ENCODE results near the gene STARD3NL.

Gene STARD3NL

GRCh38 chr7:38186593-38187314 is 8.7 kb downstream of the STARD3NL start:
- Histone ChIP-seq H3K9ac (ENCODE audit: low read length) (no peak overlapping the region), H3K4me3 (ENCODE audit: low read length) (no peak overlapping the region), H3K9me3 (ENCODE audit: control insufficient read depth, low read length) (no peaks in the 10 kb centered on the region), H3K36me3 (ENCODE audit: control insufficient read depth, insufficient read depth, low read length) (no peaks in the 10 kb centered on the region), H3K27me3 (ENCODE audit: control insufficient read depth, insufficient read depth, low read length) (no peaks in the 10 kb centered on the region), H3K4me1 (ENCODE audit: control insufficient read depth, insufficient read depth, low read length) (no peaks in the 10 kb centered on the region)

- no peak overlapping the region for H3K4me3 ChIP-seq (ENCODE audit: low read length)
- H3K36me3 ChIP-seq (ENCODE audit: control insufficient read depth, insufficient read depth, low read length), result no peaks in the 10 kb centered on the region
- H3K9ac ChIP-seq (ENCODE audit: low read length), result no peak overlapping the region
- H3K4me1 ChIP-seq (ENCODE audit: control insufficient read depth, insufficient read depth, low read length), result no peaks in the 10 kb centered on the region
- no peaks in the 10 kb centered on the region for H3K27me3 ChIP-seq (ENCODE audit: control insufficient read depth, insufficient read depth, low read length)
- no peaks in the 10 kb centered on the region for H3K9me3 ChIP-seq (ENCODE audit: control insufficient read depth, low read length)
These were observed 9.9 kb downstream of the STARD3NL start for GRCh38 chr7:38187794-38188440.

GRCh38 chr7:38189231-38189938 is 11.3 kb downstream of the STARD3NL start:
- Histone ChIP-seq H3K4me3 (ENCODE audit: low read length) (no peak overlapping the region), H3K36me3 (ENCODE audit: control insufficient read depth, insufficient read depth, low read length) (no peaks in the 10 kb centered on the region), H3K9ac (ENCODE audit: low read length) (no peak overlapping the region), H3K27me3 (ENCODE audit: control insufficient read depth, insufficient read depth, low read length) (no peaks in the 10 kb centered on the region), H3K4me1 (ENCODE audit: control insufficient read depth, insufficient read depth, low read length) (no peaks in the 10 kb centered on the region), H3K9me3 (ENCODE audit: control insufficient read depth, low read length) (no peaks in the 10 kb centered on the region)

DNA sequence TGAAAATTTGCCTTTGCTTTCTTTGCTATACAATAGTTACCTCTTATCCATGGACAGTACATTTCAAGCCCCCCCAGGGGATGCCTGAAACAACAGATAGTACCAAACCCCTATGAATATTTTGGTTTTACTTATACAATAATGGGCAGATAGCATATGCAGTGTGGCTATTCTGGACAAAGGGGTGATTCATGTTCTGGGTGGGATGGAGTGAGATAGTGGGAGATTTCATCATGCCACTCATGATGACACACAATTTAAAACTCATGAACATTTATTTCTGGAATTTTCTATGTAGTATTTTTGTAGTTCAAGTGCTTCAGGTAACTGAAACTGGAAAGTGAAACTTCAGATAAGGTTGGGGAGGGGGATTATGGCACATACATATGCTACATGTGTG is 12.0 kb downstream of the STARD3NL start:
- no peaks in the 10 kb centered on the region for H3K36me3 ChIP-seq (ENCODE audit: control insufficient read depth, insufficient read depth, low read length)
- H3K27me3 ChIP-seq (ENCODE audit: control insufficient read depth, insufficient read depth, low read length), result no peaks in the 10 kb centered on the region
- no peaks in the 10 kb centered on the region for H3K9me3 ChIP-seq (ENCODE audit: control insufficient read depth, low read length)
- no peaks in the 10 kb centered on the region for H3K4me1 ChIP-seq (ENCODE audit: control insufficient read depth, insufficient read depth, low read length)
- H3K9ac ChIP-seq (ENCODE audit: low read length), result no peak overlapping the region
- H3K4me3 ChIP-seq (ENCODE audit: low read length), result no peak overlapping the region

- no peaks in the 10 kb centered on the region for H3K9me3 ChIP-seq (ENCODE audit: control insufficient read depth, low read length)
- H3K4me1 ChIP-seq (ENCODE audit: control insufficient read depth, insufficient read depth, low read length), result no peaks in the 10 kb centered on the region
- no peaks in the 10 kb centered on the region for H3K36me3 ChIP-seq (ENCODE audit: control insufficient read depth, insufficient read depth, low read length)
- H3K4me3 ChIP-seq (ENCODE audit: low read length), result no peak overlapping the region
- H3K9ac ChIP-seq (ENCODE audit: low read length), result no peak overlapping the region
- H3K27me3 ChIP-seq (ENCODE audit: control insufficient read depth, insufficient read depth, low read length), result no peaks in the 10 kb centered on the region
These were observed 13.7 kb downstream of the STARD3NL start for GRCh38 chr7:38191791-38192190.

DNA sequence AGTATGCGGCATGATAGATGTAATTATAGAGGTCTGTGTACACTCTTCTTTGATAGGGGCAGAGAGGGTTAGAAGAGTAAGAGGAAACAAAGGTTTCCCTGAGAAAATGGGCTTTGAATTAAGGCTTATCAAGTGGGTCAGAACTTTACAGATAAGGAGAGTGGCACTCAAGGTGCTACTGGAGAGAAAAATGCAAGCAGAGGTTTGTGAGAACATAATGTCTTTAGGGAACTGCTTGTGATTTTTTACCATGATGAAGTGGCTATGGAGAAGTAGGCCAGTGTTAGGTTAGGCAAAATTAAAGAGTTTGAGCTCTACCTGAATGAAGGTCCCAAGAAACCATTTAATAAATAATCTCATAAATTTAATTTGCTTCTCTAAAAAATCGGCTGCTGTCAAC is 14.3 kb downstream of the STARD3NL start:
- H3K36me3 ChIP-seq (ENCODE audit: control insufficient read depth, insufficient read depth, low read length), result no peaks in the 10 kb centered on the region
- no peak overlapping the region for H3K9ac ChIP-seq (ENCODE audit: low read length)
- no peaks in the 10 kb centered on the region for H3K27me3 ChIP-seq (ENCODE audit: control insufficient read depth, insufficient read depth, low read length)
- no peak overlapping the region for H3K4me3 ChIP-seq (ENCODE audit: low read length)
- peaks cover 5% of the 10 kb centered on the region for H3K4me1 ChIP-seq (ENCODE audit: control insufficient read depth, insufficient read depth, low read length)
- no peaks in the 10 kb centered on the region for H3K9me3 ChIP-seq (ENCODE audit: control insufficient read depth, low read length)

- no peaks in the 10 kb centered on the region for H3K36me3 ChIP-seq (ENCODE audit: control insufficient read depth, insufficient read depth, low read length)
- H3K9me3 ChIP-seq (ENCODE audit: control insufficient read depth, low read length), result no peaks in the 10 kb centered on the region
- H3K27me3 ChIP-seq (ENCODE audit: control insufficient read depth, insufficient read depth, low read length), result no peaks in the 10 kb centered on the region
- no peak overlapping the region for H3K4me3 ChIP-seq (ENCODE audit: low read length)
- peaks cover 7% of the 10 kb centered on the region for H3K4me1 ChIP-seq (ENCODE audit: control insufficient read depth, insufficient read depth, low read length)
- no peak overlapping the region for H3K9ac ChIP-seq (ENCODE audit: low read length)
These were observed 18.0 kb downstream of the STARD3NL start for GRCh38 chr7:38195804-38196595.

- Histone ChIP-seq H3K9me3 (ENCODE audit: control insufficient read depth, low read length) (no peaks in the 10 kb centered on the region), H3K9ac (ENCODE audit: low read length) (no peak overlapping the region), H3K4me1 (ENCODE audit: control insufficient read depth, insufficient read depth, low read length) (peaks cover 7% of the 10 kb centered on the region), H3K36me3 (ENCODE audit: control insufficient read depth, insufficient read depth, low read length) (no peaks in the 10 kb centered on the region), H3K27me3 (ENCODE audit: control insufficient read depth, insufficient read depth, low read length) (no peaks in the 10 kb centered on the region), H3K4me3 (ENCODE audit: low read length) (no peak overlapping the region)
These were observed 20.3 kb downstream of the STARD3NL start for GRCh38 chr7:38198366-38198765.

- Histone ChIP-seq H3K36me3 (ENCODE audit: control insufficient read depth, insufficient read depth, low read length) (no peaks in the 10 kb centered on the region), H3K27me3 (ENCODE audit: control insufficient read depth, insufficient read depth, low read length) (no peaks in the 10 kb centered on the region), H3K9ac (ENCODE audit: low read length) (no peak overlapping the region), H3K4me3 (ENCODE audit: low read length) (no peak overlapping the region), H3K4me1 (ENCODE audit: control insufficient read depth, insufficient read depth, low read length) (peaks cover 7% of the 10 kb centered on the region), H3K9me3 (ENCODE audit: control insufficient read depth, low read length) (no peaks in the 10 kb centered on the region)
These were observed 21.1 kb downstream of the STARD3NL start for GRCh38 chr7:38199154-38199553.

- Histone ChIP-seq H3K9me3 (ENCODE audit: control insufficient read depth, low read length) (no peaks in the 10 kb centered on the region), H3K4me1 (ENCODE audit: control insufficient read depth, insufficient read depth, low read length) (peaks cover 7% of the 10 kb centered on the region), H3K27me3 (ENCODE audit: control insufficient read depth, insufficient read depth, low read length) (no peaks in the 10 kb centered on the region), H3K4me3 (ENCODE audit: low read length) (no peak overlapping the region), H3K9ac (ENCODE audit: low read length) (no peak overlapping the region), H3K36me3 (ENCODE audit: control insufficient read depth, insufficient read depth, low read length) (no peaks in the 10 kb centered on the region)
These were observed 21.7 kb downstream of the STARD3NL start for GRCh38 chr7:38199782-38200181.

DNA sequence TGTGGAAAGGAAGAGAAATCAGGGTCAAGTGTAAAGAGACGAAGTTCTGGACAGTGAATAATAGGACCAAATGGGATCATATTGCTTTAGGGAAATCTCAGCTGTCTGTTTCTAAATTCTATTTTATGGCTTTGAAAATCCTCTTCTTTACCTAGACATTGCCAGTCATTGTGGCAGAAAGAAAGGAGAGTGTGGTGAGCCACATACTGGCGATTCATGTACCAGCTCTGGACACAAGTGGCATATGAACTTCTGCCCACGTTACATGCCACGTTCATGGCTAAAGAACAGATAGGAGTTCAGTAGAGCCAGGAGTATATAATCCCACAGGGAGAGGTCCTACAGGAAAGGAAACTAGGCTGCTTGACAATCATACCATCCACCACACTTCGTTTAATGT is 28.0 kb downstream of the STARD3NL start:
- Histone ChIP-seq H3K9me3 (ENCODE audit: control insufficient read depth, low read length) (no peaks in the 10 kb centered on the region), H3K27me3 (ENCODE audit: control insufficient read depth, insufficient read depth, low read length) (no peaks in the 10 kb centered on the region), H3K36me3 (ENCODE audit: control insufficient read depth, insufficient read depth, low read length) (no peaks in the 10 kb centered on the region), H3K4me1 (ENCODE audit: control insufficient read depth, insufficient read depth, low read length) (no peaks in the 10 kb centered on the region), H3K4me3 (ENCODE audit: low read length) (no peak overlapping the region), H3K9ac (ENCODE audit: low read length) (no peak overlapping the region)

DNA sequence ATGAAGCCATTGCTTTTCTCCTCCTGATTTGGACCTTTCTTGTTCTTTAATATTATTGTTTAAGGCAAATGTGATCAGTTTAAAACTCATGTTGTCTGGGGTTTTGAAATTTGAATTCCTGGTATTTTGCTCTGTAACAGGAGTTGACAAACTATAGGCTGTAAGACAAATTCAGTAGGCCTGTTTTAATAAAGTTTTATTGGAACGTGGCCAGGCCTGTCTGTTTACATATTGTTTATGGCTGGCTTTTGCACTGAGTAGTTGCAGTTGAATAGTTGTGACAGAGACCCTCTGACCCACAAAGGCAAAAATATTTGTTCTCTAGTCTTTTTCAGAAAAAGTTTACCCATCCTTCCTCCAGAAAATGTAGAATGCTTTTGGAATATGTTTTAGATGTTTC is 29.8 kb downstream of the STARD3NL start:
- no peaks in the 10 kb centered on the region for H3K27me3 ChIP-seq (ENCODE audit: control insufficient read depth, insufficient read depth, low read length)
- H3K36me3 ChIP-seq (ENCODE audit: control insufficient read depth, insufficient read depth, low read length), result no peaks in the 10 kb centered on the region
- H3K9me3 ChIP-seq (ENCODE audit: control insufficient read depth, low read length), result no peaks in the 10 kb centered on the region
- H3K4me1 ChIP-seq (ENCODE audit: control insufficient read depth, insufficient read depth, low read length), result no peaks in the 10 kb centered on the region
- no peak overlapping the region for H3K9ac ChIP-seq (ENCODE audit: low read length)
- H3K4me3 ChIP-seq (ENCODE audit: low read length), result no peak overlapping the region
